AG04450 (cell line): Measurements from ENCODE around the gene GRIN3A. TPM values are rescaled to one million over a fixed set of nuclear protein-coding genes. Genes with fewer than 3 reads are reported as not detected.

ENCODE experiments used
- CTCF ChIA-PET: fragments of 300-600, 350-600 bp; formaldehyde crosslinking; extraction: SDS; loops from one replicate; lab custom pipeline; 2022; ENCODE audit warnings: antibody characterized with exemption, inconsistent platforms; lab: Charles Lee
- POLR2A ChIA-PET: fragments of 350-600 bp; formaldehyde crosslinking; extraction: SDS; loops from one replicate; lab custom pipeline; 2021; ENCODE audit warnings: antibody characterized with exemption, inconsistent platforms; lab: Yijun Ruan, JAX
- DNase-seq: peaks from one replicate; pipeline ENCODE4 v3.0.0-alpha.2; 2011; ENCODE audit warnings: low read depth, low spot score
- H3K27ac ChIP-seq: one replicate; pipeline ENCODE4 v1.5.1; 2012; ENCODE audit warnings: low read depth, low read length, control low read depth
- H3K27me3 ChIP-seq: one replicate; pipeline ENCODE4 v1.6.0; 2012; ENCODE audit warnings: low read length; ENCODE audit not compliant: control insufficient read depth, insufficient read depth
- H3K4me3 ChIP-seq: 2 replicates; pipeline ENCODE4 v1.5.1; 2011; ENCODE audit warnings: mild to moderate bottlenecking, low read depth, low read length, control low read depth
- H3K9me3 ChIP-seq: 2 replicates; pipeline ENCODE4 v1.5.1; 2012; ENCODE audit warnings: low read length; ENCODE audit not compliant: control insufficient read depth, insufficient read depth
- CTCF ChIP-seq: IDR thresholded peaks from 2 replicates; pipeline ENCODE4 v1.5.1; 2011; ENCODE audit warnings: low read depth, low read length, control low read depth, inconsistent platforms
- polyA plus RNA-seq: library from polyadenylated mRNA; depleted of rRNA; stranded (reverse); fragments of >200 nt; gene quantifications from 2 replicates; pipeline ENCODE4 v1.2.3, GENCODE V29; 2011

The GRIN3A gene
- polyA plus RNA-seq, 1 experiment: not detected

- no peak for DNase-seq
- no peak for TF ChIP-seq CTCF
- CTCF ChIA-PET: no interaction called here
- Histone ChIP-seq H3K27ac (no peak overlapping the region), H3K27me3 (no peaks in the 10 kb centered on the region), H3K4me3 (no peak overlapping the region), H3K9me3 (no peaks in the 10 kb centered on the region)
- POLR2A ChIA-PET: no interaction called here
Measured at GRCh38 chr9:101753716-101754115, 15.3 kb upstream of the GRIN3A start.

- Histone ChIP-seq H3K9me3 (no peaks in the 10 kb centered on the region), H3K27ac (no peak overlapping the region), H3K27me3 (no peaks in the 10 kb centered on the region), H3K4me3 (no peak overlapping the region)
- TF ChIP-seq CTCF: no peak
- POLR2A ChIA-PET: no interaction called here
- DNase-seq: no peak
- CTCF ChIA-PET: no interaction called here
Measured at GRCh38 chr9:101751895-101752294, 13.4 kb upstream of the GRIN3A start.

GRCh38 chr9:101739311-101739710 is 864 bp upstream of the GRIN3A start:
- H3K9me3 ChIP-seq: peaks cover 4% of the 10 kb centered on the region; the same call in 1 of the 2 replicates
- no peak overlapping the region for H3K27ac ChIP-seq
- H3K27me3 ChIP-seq: peaks cover 5% of the 10 kb centered on the region
- POLR2A ChIA-PET: no interaction called here
- TF ChIP-seq CTCF: no peak
- no peak for DNase-seq
- CTCF ChIA-PET: no interaction called here
- no peak overlapping the region for H3K4me3 ChIP-seq

GRCh38 chr9:101737705-101738565 is 512 bp downstream of the GRIN3A start:
- no peak for DNase-seq
- Histone ChIP-seq H3K27ac (no peak overlapping the region), H3K9me3 (peaks cover 4% of the 10 kb centered on the region; the same call in 1 of the 2 replicates), H3K4me3 (no peak overlapping the region), H3K27me3 (peaks cover 5% of the 10 kb centered on the region)
- TF ChIP-seq CTCF: no peak
- CTCF ChIA-PET: interaction anchor here (1.9 kb wide), 1 partner anchor 10 kb away, joined by 4 read pairs; no protein-coding TSS in a partner anchor
- POLR2A ChIA-PET: no interaction called here

GRCh38 chr9:101737165-101737704 is 1.2 kb downstream of the GRIN3A start:
- TF ChIP-seq CTCF: no peak

More at GRCh38 chr9:101737165-101737704, 1.2 kb downstream of the GRIN3A start:
- POLR2A ChIA-PET: no interaction called here
- Histone ChIP-seq H3K27me3 (peaks cover 5% of the 10 kb centered on the region), H3K9me3 (peaks cover 4% of the 10 kb centered on the region; the same call in 1 of the 2 replicates), H3K4me3 (no peak overlapping the region), H3K27ac (no peak overlapping the region)
- CTCF ChIA-PET: interaction anchor here (1.9 kb wide), 1 partner anchor 9 kb away, joined by 4 read pairs; no protein-coding TSS in a partner anchor
- no peak for DNase-seq
